ENCODE data around the gene HNRNPU.
A peak's percentile ranks its signal among the peaks of the same experiment; 100 is the strongest.

- peak; percentile 6 to 20 for TF ChIP-seq CTCF (IDR thresholded peaks at IDR 0.05)
- TF ChIP-seq POLR2AphosphoS5 (IDR thresholded peaks at IDR 0.05): peak in 1 of 3 donors; percentile 49
These were observed 30.4 kb downstream of the HNRNPU start for GRCh38 chr1:244833734-244834542.
